Mucosa of descending colon (tissue), 3 donors: Measurements from ENCODE around the gene TOM1. TPM values are rescaled to one million over a fixed set of nuclear protein-coding genes. Genes with fewer than 3 reads are reported as not detected.

Source experiments
- ATAC-seq: fragments of 200-7000 bp; cut with Tn5 transposase; one replicate; pipeline ENCODE4 v1.9.1; 2020; ENCODE audit warnings: mild to moderate bottlenecking, moderate library complexity
- DNase-seq, 3 donors: peaks; one replicate each; pipeline ENCODE4 v3.0.0-alpha.2; 2020
- H3K36me3 ChIP-seq: fragments of 200-600 bp; one replicate; pipeline ENCODE4 v1.8.0; 2021; ENCODE audit warnings: low read depth, mild to moderate bottlenecking
- H3K4me1 ChIP-seq: fragments of 200-600 bp; one replicate; pipeline ENCODE4 v1.8.0; 2021; ENCODE audit warnings: low read depth, mild to moderate bottlenecking
- H3K4me3 ChIP-seq: fragments of 200-600 bp; one replicate; pipeline ENCODE4 v1.8.0; 2021; ENCODE audit warnings: mild to moderate bottlenecking
- H3K9me3 ChIP-seq: fragments of 200-600 bp; one replicate; pipeline ENCODE4 v1.8.0; 2021; ENCODE audit warnings: mild to moderate bottlenecking
- CTCF ChIP-seq: fragments of 200-600 bp; IDR thresholded peaks from one replicate; pipeline ENCODE4 v1.8.0; 2022; ENCODE audit warnings: antibody characterized with exemption, mild to moderate bottlenecking
- intact Hi-C, 2 donors: fragments of 100-400 bp; cut with DNase I in 1 of 2; cut with micrococcal nuclease in 1 of 2; formaldehyde crosslinking; loops; one replicate each; pipeline versions ENCODE4 v1.11.0 to v1.11.1; 2022; cut with DNase I, micrococcal nuclease
- total RNA-seq, 3 donors: library from RNA; stranded (reverse); fragmentation: NEBNext Ultra II Directional in 2 of 3; extraction: Animal tissue kit (Norgen Biotek cat#: 25700) in 2 of 3; gene quantifications; one replicate each; pipeline versions ENCODE4 v1.2.1 to v1.2.4, GENCODE V29; 2021 to 2023
- donor health status: DM: no; HTN: no; CAD: no; lungs with moderate emphysema.
- donor health status: DM: no; HTN: no; CAD: no.
- donor health status: DM: no; HTN: yes; CAD: no.

Gene TOM1
- total RNA-seq, 3 donors from 2014 or later = 59.8 to 74.7 (median 60.2) TPM

- DNase-seq = peak in 1 of 3 donors; percentile 33
Measured at GRCh38 chr22:35386670-35387288, 87.1 kb downstream of the TOM1 start.

GRCh38 chr22:35390933-35391332 lies 91.2 kb downstream of the TOM1 start:
- no peak for TF ChIP-seq CTCF
- Histone ChIP-seq H3K36me3 (no peaks in the 10 kb centered on the region), H3K9me3 (no peaks in the 10 kb centered on the region), H3K4me3 (no peak overlapping the region), H3K4me1 (no peaks in the 10 kb centered on the region)
- DNase-seq = peak in 1 of 3 donors; percentile 1
- no peak for ATAC-seq
- intact Hi-C loops = no loop called here

More at GRCh38 chr22:35386670-35387288, 87.1 kb downstream of the TOM1 start:
- TF ChIP-seq CTCF = no peak
- H3K4me1 ChIP-seq = peaks cover 5% of the 10 kb centered on the region
- no peaks in the 10 kb centered on the region for H3K36me3 ChIP-seq
- no peaks in the 10 kb centered on the region for H3K9me3 ChIP-seq
- H3K4me3 ChIP-seq = no peak overlapping the region
- ATAC-seq = no peak
- intact Hi-C loops = no loop called here

GRCh38 chr22:35392357-35392756 lies 92.7 kb downstream of the TOM1 start:
- Histone ChIP-seq H3K4me1 (no peaks in the 10 kb centered on the region), H3K9me3 (no peaks in the 10 kb centered on the region), H3K4me3 (no peak overlapping the region), H3K36me3 (no peaks in the 10 kb centered on the region)
- DNase-seq (peak; percentile 58 to 68 (median 59)), ATAC-seq (peak; percentile 80)
- TF ChIP-seq CTCF = no peak
- intact Hi-C loops = no loop called here

GRCh38 chr22:35393116-35394010 lies 93.7 kb downstream of the TOM1 start:
- H3K4me3 ChIP-seq = no peak overlapping the region
- no peaks in the 10 kb centered on the region for H3K36me3 ChIP-seq
- intact Hi-C loops = no loop called here
- peak in 1 of 3 donors; percentile 42 for DNase-seq
- TF ChIP-seq CTCF = no peak
- peaks cover 4% of the 10 kb centered on the region for H3K4me1 ChIP-seq
- ATAC-seq = no peak
- no peaks in the 10 kb centered on the region for H3K9me3 ChIP-seq

- no peak for TF ChIP-seq CTCF
- intact Hi-C loops = no loop called here
- Histone ChIP-seq H3K9me3 (no peaks in the 10 kb centered on the region), H3K36me3 (no peaks in the 10 kb centered on the region), H3K4me3 (no peak overlapping the region), H3K4me1 (peaks cover 4% of the 10 kb centered on the region)
- DNase-seq (peak in 1 of 3 donors; percentile 2), ATAC-seq (no peak)
Measured at GRCh38 chr22:35394011-35394312, 94.3 kb downstream of the TOM1 start.
